PFSK-1 (cell line): Measurements from ENCODE around the gene EWSR1.

Experiments
- FOXP2 ChIP-seq: optimal IDR thresholded peaks from 2 replicates; pipeline ENCODE3; 2011; ENCODE audit warnings: borderline replicate concordance, control low read depth, inconsistent platforms; ENCODE audit not compliant: insufficient read depth; ENCODE audit errors: extremely low read length, extremely low read depth
- POLR2AphosphoS5 ChIP-seq: IDR thresholded peaks from 2 replicates; pipeline ENCODE4 v1.6.1; 2012; ENCODE audit warnings: low read depth, mild to moderate bottlenecking, control low read depth, low read length, moderate library complexity
- REST ChIP-seq, 2 experiments: IDR thresholded peaks; 2 replicates each; pipeline versions ENCODE4 v1.6.1 to v1.8.0; 2011 to 2012; ENCODE audit warnings: low read depth in 2 of 2, low read length in 2 of 2, control low read depth in 1 of 2, inconsistent platforms in 1 of 2, mild to moderate bottlenecking in 1 of 2, moderate library complexity in 1 of 2; ENCODE audit not compliant: insufficient read depth in 1 of 2
- SIN3A ChIP-seq: IDR thresholded peaks from 2 replicates; pipeline ENCODE4 v1.6.1; 2012; ENCODE audit warnings: mild to moderate bottlenecking, low read length, moderate library complexity, borderline replicate concordance; ENCODE audit not compliant: insufficient read depth
- TAF1 ChIP-seq: IDR thresholded peaks from 2 replicates; pipeline ENCODE4 v1.6.1; 2012; ENCODE audit warnings: low read length, control low read depth, borderline replicate concordance; ENCODE audit not compliant: insufficient read depth

GRCh38 chr22:29316141-29316828, 48.2 kb downstream of the EWSR1 start:
- no peak for TF ChIP-seq REST (IDR thresholded peaks at IDR 0.05; ENCODE audit: insufficient read depth in 1 of 2, low read depth in 2 of 2, low read length in 2 of 2)
- no peak for TF ChIP-seq TAF1
- TF ChIP-seq POLR2AphosphoS5: no peak
- TF ChIP-seq SIN3A: no peak
- TF ChIP-seq FOXP2: no peak
